Measurements from ENCODE around the gene PRKCD. TPM values are rescaled to one million over a fixed set of nuclear protein-coding genes. Genes with fewer than 3 reads are reported as not detected.

PRKCD gene
- total RNA-seq, 1 experiment from 2014 or later, result 19.2 TPM

- Mint-ChIP-seq H3K4me3 (no peak overlapping the region), H3K9me3 (no peaks in the 10 kb centered on the region), H3K4me1 (peaks cover 50% of the 10 kb centered on the region), H3K36me3 (no peaks in the 10 kb centered on the region), H3K27me3 (ENCODE audit: low read depth) (peaks cover 3% of the 10 kb centered on the region; the same call in 1 of the 2 replicates), H3K27ac (no peak overlapping the region)
- ChIA-PET POLR2A (no interaction called here), CTCF (interaction anchor here (1.3 kb wide), 1 partner anchor 32 kb away, joined by 6 read pairs; no protein-coding TSS in a partner anchor)
- TF ChIP-seq EMX1 (CRISPR knock-in tag; IDR thresholded peaks at IDR 0.05) (no peak), CBFB (CRISPR knock-in tag; IDR thresholded peaks at IDR 0.05; ENCODE audit: low read depth) (no peak), ESRRA (CRISPR knock-in tag; IDR thresholded peaks at IDR 0.05; ENCODE audit: borderline replicate concordance) (no peak), HMGXB4 (CRISPR knock-in tag; IDR thresholded peaks at IDR 0.05) (no peak), PRRX2 (CRISPR knock-in tag; IDR thresholded peaks at IDR 0.05) (no peak), FOXK1 (CRISPR knock-in tag; IDR thresholded peaks at IDR 0.05) (no peak), ZNF532 (CRISPR knock-in tag; IDR thresholded peaks at IDR 0.05; ENCODE audit: borderline replicate concordance) (no peak), ZNF671 (CRISPR knock-in tag; IDR thresholded peaks at IDR 0.05) (no peak), NR2C2 (CRISPR knock-in tag; IDR thresholded peaks at IDR 0.05) (no peak), ATF2 (CRISPR knock-in tag; IDR thresholded peaks at IDR 0.05; ENCODE audit: borderline replicate concordance, low read depth) (no peak), CTCF (IDR thresholded peaks at IDR 0.05) (no peak), ATF3 (CRISPR knock-in tag; conservative IDR thresholded peaks at IDR 0.05) (no peak)
- no peak for DNase-seq (ENCODE audit: low spot score)
- no peak for ATAC-seq
These were observed 5.8 kb downstream of the PRKCD start for GRCh38 chr3:53166781-53167291.

GRCh38 chr3:53167418-53168174, 6.6 kb downstream of the PRKCD start:
- ChIA-PET POLR2A (no interaction called here), CTCF (interaction anchor here (1.3 to 2.2 kb wide), 2 partner anchors 11 to 33 kb away, joined by 6 to 12 read pairs; no protein-coding TSS in a partner anchor)
- ATAC-seq (no peak), DNase-seq (ENCODE audit: low spot score) (no peak)
- no peaks in the 10 kb centered on the region for H3K9me3 Mint-ChIP-seq
- peaks cover 53% of the 10 kb centered on the region for H3K4me1 Mint-ChIP-seq
- H3K4me3 Mint-ChIP-seq, result no peak overlapping the region
- no peak overlapping the region; the same call in 1 of the 2 replicates for H3K27ac Mint-ChIP-seq
- H3K36me3 Mint-ChIP-seq, result no peaks in the 10 kb centered on the region
- no peaks in the 10 kb centered on the region for H3K27me3 Mint-ChIP-seq (ENCODE audit: low read depth)
- TF ChIP-seq TCF7 (CRISPR knock-in tag; IDR thresholded peaks at IDR 0.05; ENCODE audit: low read depth) (no peak), ZNF219 (CRISPR knock-in tag; IDR thresholded peaks at IDR 0.05; ENCODE audit: borderline replicate concordance) (no peak), PRDM15 (CRISPR knock-in tag; IDR thresholded peaks at IDR 0.05) (no peak), NR2C2 (CRISPR knock-in tag; IDR thresholded peaks at IDR 0.05) (no peak), ATF3 (CRISPR knock-in tag; conservative IDR thresholded peaks at IDR 0.05) (no peak), USF1 (CRISPR knock-in tag; IDR thresholded peaks at IDR 0.05) (no peak), TP53 (CRISPR knock-in tag; IDR thresholded peaks at IDR 0.05) (no peak), NR3C1 (CRISPR knock-in tag; conservative IDR thresholded peaks at IDR 0.05; ENCODE audit: low read depth) (no peak), KAT7 (CRISPR knock-in tag; IDR thresholded peaks at IDR 0.05; ENCODE audit: borderline replicate concordance) (no peak)
